Ovary (tissue), 3 donors: ENCODE results near the gene CCDC32.

Experiments
- EP300 ChIP-seq: sonication (generic); formaldehyde crosslinking; IDR thresholded peaks from one replicate; pipeline ENCODE4 v1.6.1; 2017; ENCODE audit warnings: antibody characterized with exemption
- POLR2A ChIP-seq: fragments of 450-650 bp; IDR thresholded peaks from one replicate; pipeline ENCODE4 v1.6.1; 2017; ENCODE audit warnings: antibody characterized with exemption, mild to moderate bottlenecking, moderate library complexity
- TF ChIP-seq, protein P1 (sequence below), 3 donors: fragments of 450-650 bp in 2 of 3; fragments of 200-600 bp in 1 of 3; IDR thresholded peaks; one replicate each; pipeline versions ENCODE4 v1.5.1 to v1.8.0; 2016 to 2022; ENCODE audit warnings: antibody characterized with exemption in 3 of 3, mild to moderate bottlenecking in 1 of 3
- donor health status: DM: no; HTN: no; CAD: no.

GRCh38 chr15:40511472-40512133 is 53.2 kb downstream of the CCDC32 start:
- TF ChIP-seq, protein P1, sequence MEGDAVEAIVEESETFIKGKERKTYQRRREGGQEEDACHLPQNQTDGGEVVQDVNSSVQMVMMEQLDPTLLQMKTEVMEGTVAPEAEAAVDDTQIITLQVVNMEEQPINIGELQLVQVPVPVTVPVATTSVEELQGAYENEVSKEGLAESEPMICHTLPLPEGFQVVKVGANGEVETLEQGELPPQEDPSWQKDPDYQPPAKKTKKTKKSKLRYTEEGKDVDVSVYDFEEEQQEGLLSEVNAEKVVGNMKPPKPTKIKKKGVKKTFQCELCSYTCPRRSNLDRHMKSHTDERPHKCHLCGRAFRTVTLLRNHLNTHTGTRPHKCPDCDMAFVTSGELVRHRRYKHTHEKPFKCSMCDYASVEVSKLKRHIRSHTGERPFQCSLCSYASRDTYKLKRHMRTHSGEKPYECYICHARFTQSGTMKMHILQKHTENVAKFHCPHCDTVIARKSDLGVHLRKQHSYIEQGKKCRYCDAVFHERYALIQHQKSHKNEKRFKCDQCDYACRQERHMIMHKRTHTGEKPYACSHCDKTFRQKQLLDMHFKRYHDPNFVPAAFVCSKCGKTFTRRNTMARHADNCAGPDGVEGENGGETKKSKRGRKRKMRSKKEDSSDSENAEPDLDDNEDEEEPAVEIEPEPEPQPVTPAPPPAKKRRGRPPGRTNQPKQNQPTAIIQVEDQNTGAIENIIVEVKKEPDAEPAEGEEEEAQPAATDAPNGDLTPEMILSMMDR (IDR thresholded peaks at IDR 0.05), result no peak
- TF ChIP-seq POLR2A (peak; percentile 7), EP300 (no peak)
